Peyer's patch (tissue), 4 donors: ENCODE measurements around the gene ADAMTS2. TPM values are rescaled to one million over a fixed set of nuclear protein-coding genes. Genes with fewer than 3 reads are reported as not detected.
A peak's percentile ranks its signal among the peaks of the same experiment; 100 is the strongest.

ENCODE experiments used
- DNase-seq, 3 donors: peaks; one replicate each; pipeline ENCODE4 v3.0.0-alpha.2; 2017 to 2019
- H3K27ac ChIP-seq, 4 donors: fragments of 200-600 bp; sonication (generic); one replicate each; pipeline ENCODE4 v1.5.1; 2016 to 2019
- H3K27me3 ChIP-seq, 2 donors: fragments of 200-600 bp; sonication (generic); one replicate each; pipeline ENCODE4 v1.5.1; 2019
- H3K36me3 ChIP-seq, 3 donors: fragments of 200-600 bp; sonication (generic); one replicate each; pipeline ENCODE4 v1.5.1; 2016 to 2019
- H3K4me1 ChIP-seq, 4 donors: fragments of 200-600 bp; sonication (generic); one replicate each; pipeline ENCODE4 v1.5.1; 2016 to 2019
- H3K4me3 ChIP-seq, 4 donors: fragments of 200-600 bp; sonication (generic); 1 replicate in 3 of 4; 2 replicates in 1 of 4; pipeline ENCODE4 v1.5.1; 2016 to 2019; ENCODE audit warnings: mild to moderate bottlenecking in 1 of 4
- H3K9me3 ChIP-seq, 4 donors: fragments of 200-600 bp; sonication (generic); one replicate each; pipeline ENCODE4 v1.5.1; 2016 to 2019; ENCODE audit warnings: mild to moderate bottlenecking in 1 of 4
- POLR2A ChIP-seq, 2 donors: fragments of 450-650 bp; IDR thresholded peaks; one replicate each; pipeline ENCODE4 v1.5.1; 2017; ENCODE audit warnings: antibody characterized with exemption in 2 of 2, mild to moderate bottlenecking in 2 of 2, moderate library complexity in 2 of 2
- total RNA-seq, 4 donors: library from RNA; depleted of rRNA; stranded (reverse); fragments of >200 nt; gene quantifications; one replicate each; pipeline ENCODE4 v1.1.0, GENCODE V29; 2016
- TF ChIP-seq, protein P1 (sequence below), 6 experiments: fragments of 450-650 bp in 4 of 6; fragments of 200-600 bp in 2 of 6; sonication (generic) in 1 of 6; IDR thresholded peaks; one replicate each; pipeline ENCODE4 v1.5.1; 2017 to 2019; ENCODE audit warnings: antibody characterized with exemption in 6 of 6, mild to moderate bottlenecking in 3 of 6, moderate library complexity in 1 of 6

ADAMTS2 gene
- total RNA-seq, 4 donors from 2014 or later: 5.3 to 90.0 (median 9.5) TPM

DNA sequence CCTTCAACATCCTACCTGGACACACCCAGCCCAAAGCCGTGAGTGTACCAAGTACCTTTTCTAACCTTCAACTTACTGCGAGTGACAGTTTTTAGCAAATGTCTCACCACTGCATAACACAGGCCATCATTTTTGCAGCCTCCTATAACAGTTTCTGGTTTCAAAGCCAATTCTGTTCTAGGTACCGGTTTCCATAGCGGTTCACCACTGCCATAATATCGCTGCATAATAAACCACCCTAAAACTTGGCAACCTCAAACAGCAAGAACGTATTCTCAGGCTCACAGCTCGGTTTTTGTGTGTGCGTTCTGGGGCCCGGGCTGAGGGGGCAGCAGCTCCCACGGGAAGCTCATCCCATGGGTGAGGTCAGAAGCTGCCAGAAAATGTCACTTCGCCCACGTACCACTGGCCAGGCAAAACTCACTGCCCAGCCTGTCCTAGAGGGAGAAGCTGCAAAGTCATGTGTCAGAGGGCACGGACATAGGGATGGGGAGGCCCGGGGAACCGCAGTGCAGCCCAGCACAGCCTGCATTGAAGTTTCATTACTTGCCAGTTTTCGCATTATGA is 15.9 kb upstream of the ADAMTS2 start:
- Histone ChIP-seq H3K9me3 (no peaks in the 10 kb centered on the region), H3K4me3 (no peak overlapping the region), H3K27ac (no peak overlapping the region), H3K27me3 (no peaks in the 10 kb centered on the region), H3K36me3 (no peaks in the 10 kb centered on the region), H3K4me1 (no peaks in the 10 kb centered on the region)
- no peak for TF ChIP-seq POLR2A (IDR thresholded peaks at IDR 0.05)
- TF ChIP-seq, protein P1, sequence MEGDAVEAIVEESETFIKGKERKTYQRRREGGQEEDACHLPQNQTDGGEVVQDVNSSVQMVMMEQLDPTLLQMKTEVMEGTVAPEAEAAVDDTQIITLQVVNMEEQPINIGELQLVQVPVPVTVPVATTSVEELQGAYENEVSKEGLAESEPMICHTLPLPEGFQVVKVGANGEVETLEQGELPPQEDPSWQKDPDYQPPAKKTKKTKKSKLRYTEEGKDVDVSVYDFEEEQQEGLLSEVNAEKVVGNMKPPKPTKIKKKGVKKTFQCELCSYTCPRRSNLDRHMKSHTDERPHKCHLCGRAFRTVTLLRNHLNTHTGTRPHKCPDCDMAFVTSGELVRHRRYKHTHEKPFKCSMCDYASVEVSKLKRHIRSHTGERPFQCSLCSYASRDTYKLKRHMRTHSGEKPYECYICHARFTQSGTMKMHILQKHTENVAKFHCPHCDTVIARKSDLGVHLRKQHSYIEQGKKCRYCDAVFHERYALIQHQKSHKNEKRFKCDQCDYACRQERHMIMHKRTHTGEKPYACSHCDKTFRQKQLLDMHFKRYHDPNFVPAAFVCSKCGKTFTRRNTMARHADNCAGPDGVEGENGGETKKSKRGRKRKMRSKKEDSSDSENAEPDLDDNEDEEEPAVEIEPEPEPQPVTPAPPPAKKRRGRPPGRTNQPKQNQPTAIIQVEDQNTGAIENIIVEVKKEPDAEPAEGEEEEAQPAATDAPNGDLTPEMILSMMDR (IDR thresholded peaks at IDR 0.05): no peak
- DNase-seq: no peak

GRCh38 chr5:179357031-179357430 is 11.8 kb upstream of the ADAMTS2 start:
- H3K4me1 ChIP-seq: no peaks in the 10 kb centered on the region
- DNase-seq: no peak
- TF ChIP-seq, protein P1 (IDR thresholded peaks at IDR 0.05): no peak
- TF ChIP-seq POLR2A (IDR thresholded peaks at IDR 0.05): no peak
- H3K9me3 ChIP-seq: no peaks in the 10 kb centered on the region
- H3K27me3 ChIP-seq: no peaks in the 10 kb centered on the region
- no peaks in the 10 kb centered on the region for H3K36me3 ChIP-seq
- peak overlapping the region in 3 of 4 donors; percentile 28 to 44 (median 31) for H3K27ac ChIP-seq
- no peak overlapping the region for H3K4me3 ChIP-seq

DNA sequence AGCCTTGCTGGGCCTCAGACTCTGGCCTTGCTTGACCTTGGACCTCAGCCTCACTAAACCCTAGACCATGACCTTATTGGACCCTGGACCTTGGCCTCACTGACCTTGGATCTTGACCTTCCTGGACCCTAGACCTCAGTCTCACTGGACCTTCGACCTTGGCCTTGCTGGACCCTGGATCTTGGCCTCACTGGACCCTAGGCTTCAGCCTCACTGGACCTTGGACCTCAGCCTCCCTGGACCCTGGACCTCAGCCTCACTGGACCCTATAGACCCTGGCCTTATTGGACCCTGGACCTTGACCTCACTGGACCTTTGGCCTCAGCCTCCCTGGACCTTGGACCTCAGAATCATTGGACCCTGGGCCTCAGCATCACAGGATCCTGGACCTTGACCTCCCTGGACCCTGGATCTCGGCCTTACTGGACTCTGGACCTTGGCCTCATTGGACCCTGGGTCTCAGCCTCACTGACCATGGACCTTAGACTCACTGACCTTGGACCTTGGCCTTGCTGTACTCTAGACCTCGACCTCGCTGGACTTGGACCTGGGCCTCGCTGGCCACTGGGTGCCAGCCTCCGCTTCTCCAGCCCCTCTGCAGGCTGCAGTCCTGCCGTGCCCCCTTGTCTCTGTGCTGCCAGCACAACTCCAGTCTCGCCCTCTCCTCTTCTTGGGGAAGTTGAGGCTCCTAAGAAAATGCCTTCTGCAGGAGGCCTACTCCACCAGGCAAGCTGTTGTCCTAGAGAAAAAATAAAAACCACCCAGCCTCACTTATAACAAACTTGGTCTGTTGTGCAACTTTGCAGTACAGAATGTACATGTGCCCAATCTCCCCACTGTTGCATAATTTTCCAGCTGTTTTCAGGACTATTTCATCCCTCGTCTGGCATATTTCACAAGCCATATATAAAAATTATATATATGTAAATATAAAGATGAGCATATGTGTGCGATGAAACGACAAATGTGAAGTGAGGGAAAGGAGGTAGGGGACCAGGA is 11.0 kb upstream of the ADAMTS2 start:
- Histone ChIP-seq H3K9me3 (no peaks in the 10 kb centered on the region), H3K27me3 (no peaks in the 10 kb centered on the region), H3K4me3 (no peak overlapping the region), H3K36me3 (no peaks in the 10 kb centered on the region), H3K4me1 (no peaks in the 10 kb centered on the region), H3K27ac (peak overlapping the region; percentile 25 to 67 (median 60))
- no peak for DNase-seq
- TF ChIP-seq, protein P1 (IDR thresholded peaks at IDR 0.05): no peak
- no peak for TF ChIP-seq POLR2A (IDR thresholded peaks at IDR 0.05)

- Histone ChIP-seq H3K27ac (no peak overlapping the region), H3K9me3 (no peaks in the 10 kb centered on the region), H3K27me3 (no peaks in the 10 kb centered on the region), H3K4me3 (no peak overlapping the region), H3K36me3 (no peaks in the 10 kb centered on the region), H3K4me1 (no peaks in the 10 kb centered on the region)
- no peak for TF ChIP-seq POLR2A (IDR thresholded peaks at IDR 0.05)
- TF ChIP-seq, protein P1 (IDR thresholded peaks at IDR 0.05): no peak
- no peak for DNase-seq
These were observed 9.1 kb upstream of the ADAMTS2 start for GRCh38 chr5:179354305-179354882.

DNA sequence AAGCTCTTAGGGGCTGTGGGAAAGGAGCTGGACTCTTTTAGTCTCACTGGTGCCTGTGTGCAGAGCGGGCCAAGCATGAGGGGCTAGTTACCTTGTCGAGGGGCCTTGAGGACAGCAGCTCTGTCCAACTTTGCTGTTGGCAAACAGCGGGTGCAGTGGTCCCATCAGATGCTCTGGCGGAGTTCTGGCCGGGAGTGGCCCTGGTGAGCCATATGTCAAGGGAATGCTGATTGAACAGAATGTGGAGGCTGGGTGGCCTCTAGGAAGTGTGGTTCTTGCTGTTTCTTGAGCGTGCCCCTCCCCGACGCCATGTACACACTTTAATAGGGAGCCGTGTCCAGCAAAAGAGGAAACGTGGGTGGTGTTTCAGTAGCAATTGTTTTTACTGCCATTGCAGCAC is 3.6 kb upstream of the ADAMTS2 start:
- TF ChIP-seq, protein P1 (IDR thresholded peaks at IDR 0.05): no peak
- TF ChIP-seq POLR2A (IDR thresholded peaks at IDR 0.05): no peak
- H3K36me3 ChIP-seq: no peaks in the 10 kb centered on the region
- no peak for DNase-seq
- no peak overlapping the region for H3K4me3 ChIP-seq
- no peak overlapping the region for H3K27ac ChIP-seq
- no peaks in the 10 kb centered on the region for H3K9me3 ChIP-seq
- peaks cover 0 to 15% (median 2%) of the 10 kb centered on the region in 4 donors for H3K4me1 ChIP-seq
- H3K27me3 ChIP-seq: no peaks in the 10 kb centered on the region
